ENCODE results near the gene CDC42EP3.

The CDC42EP3 gene

GRCh38 chr2:37654932-37655841, 16.3 kb downstream of the CDC42EP3 start:
- H3K4me1 ChIP-seq (ENCODE audit: control insufficient read depth in 1 of 2, insufficient read depth in 2 of 2, low read length in 2 of 2), result peaks cover 17 to 43% of the 10 kb centered on the region in 2 donors
- no peak overlapping the region for H3K4me3 ChIP-seq (ENCODE audit: low read depth in 1 of 2, low read length in 2 of 2)
- peak overlapping the region; percentile 76 for H3K27ac ChIP-seq (ENCODE audit: low read length)
- no peaks in the 10 kb centered on the region for H3K9me3 ChIP-seq (ENCODE audit: control insufficient read depth in 1 of 2, low read length in 2 of 2)
- no peaks in the 10 kb centered on the region for H3K27me3 ChIP-seq (ENCODE audit: low read depth, low read length)
- peaks cover 0 to 6% of the 10 kb centered on the region in 2 donors for H3K36me3 ChIP-seq (ENCODE audit: control insufficient read depth in 1 of 2, insufficient read depth in 2 of 2, low read length in 2 of 2)

- Histone ChIP-seq H3K27me3 (ENCODE audit: low read depth, low read length) (no peaks in the 10 kb centered on the region), H3K9me3 (ENCODE audit: control insufficient read depth in 1 of 2, low read length in 2 of 2) (no peaks in the 10 kb centered on the region), H3K27ac (ENCODE audit: low read length) (peak overlapping the region; percentile 76), H3K4me3 (ENCODE audit: low read depth in 1 of 2, low read length in 2 of 2) (no peak overlapping the region), H3K36me3 (ENCODE audit: control insufficient read depth in 1 of 2, insufficient read depth in 2 of 2, low read length in 2 of 2) (peaks cover 0 to 6% of the 10 kb centered on the region in 2 donors), H3K4me1 (ENCODE audit: control insufficient read depth in 1 of 2, insufficient read depth in 2 of 2, low read length in 2 of 2) (peaks cover 10 to 45% of the 10 kb centered on the region in 2 donors)
Measured at GRCh38 chr2:37654419-37654818, 17.0 kb downstream of the CDC42EP3 start.

- peaks cover 0 to 6% of the 10 kb centered on the region in 2 donors for H3K36me3 ChIP-seq (ENCODE audit: control insufficient read depth in 1 of 2, insufficient read depth in 2 of 2, low read length in 2 of 2)
- no peaks in the 10 kb centered on the region for H3K9me3 ChIP-seq (ENCODE audit: control insufficient read depth in 1 of 2, low read length in 2 of 2)
- peaks cover 9 to 44% of the 10 kb centered on the region in 2 donors for H3K4me1 ChIP-seq (ENCODE audit: control insufficient read depth in 1 of 2, insufficient read depth in 2 of 2, low read length in 2 of 2)
- peak overlapping the region; percentile 84 for H3K27ac ChIP-seq (ENCODE audit: low read length)
- H3K4me3 ChIP-seq (ENCODE audit: low read depth in 1 of 2, low read length in 2 of 2), result no peak overlapping the region
- no peaks in the 10 kb centered on the region for H3K27me3 ChIP-seq (ENCODE audit: low read depth, low read length)
Measured at GRCh38 chr2:37653805-37654378, 17.6 kb downstream of the CDC42EP3 start.

GRCh38 chr2:37653093-37653492, 18.3 kb downstream of the CDC42EP3 start:
- Histone ChIP-seq H3K27ac (ENCODE audit: low read length) (peak overlapping the region; percentile 84), H3K36me3 (ENCODE audit: control insufficient read depth in 1 of 2, insufficient read depth in 2 of 2, low read length in 2 of 2) (peaks cover 0 to 6% of the 10 kb centered on the region in 2 donors), H3K4me1 (ENCODE audit: control insufficient read depth in 1 of 2, insufficient read depth in 2 of 2, low read length in 2 of 2) (peaks cover 10 to 39% of the 10 kb centered on the region in 2 donors), H3K9me3 (ENCODE audit: control insufficient read depth in 1 of 2, low read length in 2 of 2) (no peaks in the 10 kb centered on the region), H3K4me3 (ENCODE audit: low read depth in 1 of 2, low read length in 2 of 2) (no peak overlapping the region), H3K27me3 (ENCODE audit: low read depth, low read length) (no peaks in the 10 kb centered on the region)

- Histone ChIP-seq H3K4me3 (ENCODE audit: low read depth in 1 of 2, low read length in 2 of 2) (no peak overlapping the region), H3K4me1 (ENCODE audit: control insufficient read depth in 1 of 2, insufficient read depth in 2 of 2, low read length in 2 of 2) (peaks cover 14 to 44% of the 10 kb centered on the region in 2 donors), H3K27ac (ENCODE audit: low read length) (no peak overlapping the region), H3K36me3 (ENCODE audit: control insufficient read depth in 1 of 2, insufficient read depth in 2 of 2, low read length in 2 of 2) (peaks cover 0 to 6% of the 10 kb centered on the region in 2 donors), H3K27me3 (ENCODE audit: low read depth, low read length) (no peaks in the 10 kb centered on the region), H3K9me3 (ENCODE audit: control insufficient read depth in 1 of 2, low read length in 2 of 2) (no peaks in the 10 kb centered on the region)
Measured at GRCh38 chr2:37652199-37652640, 19.2 kb downstream of the CDC42EP3 start.

- no peaks in the 10 kb centered on the region for H3K27me3 ChIP-seq (ENCODE audit: low read depth, low read length)
- H3K36me3 ChIP-seq (ENCODE audit: control insufficient read depth in 1 of 2, insufficient read depth in 2 of 2, low read length in 2 of 2), result peaks cover 0 to 13% of the 10 kb centered on the region in 2 donors
- H3K9me3 ChIP-seq (ENCODE audit: control insufficient read depth in 1 of 2, low read length in 2 of 2), result no peaks in the 10 kb centered on the region
- no peak overlapping the region for H3K4me3 ChIP-seq (ENCODE audit: low read depth in 1 of 2, low read length in 2 of 2)
- peaks cover 14 to 44% of the 10 kb centered on the region in 2 donors for H3K4me1 ChIP-seq (ENCODE audit: control insufficient read depth in 1 of 2, insufficient read depth in 2 of 2, low read length in 2 of 2)
- H3K27ac ChIP-seq (ENCODE audit: low read length), result no peak overlapping the region
Measured at GRCh38 chr2:37650548-37651093, 20.8 kb downstream of the CDC42EP3 start.

- no peak overlapping the region for H3K4me3 ChIP-seq (ENCODE audit: low read depth in 1 of 2, low read length in 2 of 2)
- no peaks in the 10 kb centered on the region for H3K27me3 ChIP-seq (ENCODE audit: low read depth, low read length)
- no peaks in the 10 kb centered on the region for H3K9me3 ChIP-seq (ENCODE audit: control insufficient read depth in 1 of 2, low read length in 2 of 2)
- no peak overlapping the region for H3K27ac ChIP-seq (ENCODE audit: low read length)
- peaks cover 0 to 17% of the 10 kb centered on the region in 2 donors for H3K36me3 ChIP-seq (ENCODE audit: control insufficient read depth in 1 of 2, insufficient read depth in 2 of 2, low read length in 2 of 2)
- H3K4me1 ChIP-seq (ENCODE audit: control insufficient read depth in 1 of 2, insufficient read depth in 2 of 2, low read length in 2 of 2), result peaks cover 14 to 34% of the 10 kb centered on the region in 2 donors
Measured at GRCh38 chr2:37649518-37649917, 21.9 kb downstream of the CDC42EP3 start.

GRCh38 chr2:37648331-37649011, 23.0 kb downstream of the CDC42EP3 start:
- no peaks in the 10 kb centered on the region for H3K27me3 ChIP-seq (ENCODE audit: low read depth, low read length)
- peak overlapping the region in 1 of 2 donors; percentile 9 for H3K4me3 ChIP-seq (ENCODE audit: low read depth in 1 of 2, low read length in 2 of 2)
- peaks cover 0 to 22% of the 10 kb centered on the region in 2 donors for H3K36me3 ChIP-seq (ENCODE audit: control insufficient read depth in 1 of 2, insufficient read depth in 2 of 2, low read length in 2 of 2)
- H3K4me1 ChIP-seq (ENCODE audit: control insufficient read depth in 1 of 2, insufficient read depth in 2 of 2, low read length in 2 of 2), result peaks cover 5 to 40% of the 10 kb centered on the region in 2 donors
- no peaks in the 10 kb centered on the region for H3K9me3 ChIP-seq (ENCODE audit: control insufficient read depth in 1 of 2, low read length in 2 of 2)
- H3K27ac ChIP-seq (ENCODE audit: low read length), result peak overlapping the region; percentile 8

GRCh38 chr2:37647971-37648330, 23.5 kb downstream of the CDC42EP3 start:
- Histone ChIP-seq H3K4me1 (ENCODE audit: control insufficient read depth in 1 of 2, insufficient read depth in 2 of 2, low read length in 2 of 2) (peaks cover 5 to 44% of the 10 kb centered on the region in 2 donors), H3K27me3 (ENCODE audit: low read depth, low read length) (no peaks in the 10 kb centered on the region), H3K4me3 (ENCODE audit: low read depth in 1 of 2, low read length in 2 of 2) (no peak overlapping the region), H3K9me3 (ENCODE audit: control insufficient read depth in 1 of 2, low read length in 2 of 2) (no peaks in the 10 kb centered on the region), H3K36me3 (ENCODE audit: control insufficient read depth in 1 of 2, insufficient read depth in 2 of 2, low read length in 2 of 2) (peaks cover 0 to 22% of the 10 kb centered on the region in 2 donors), H3K27ac (ENCODE audit: low read length) (peak overlapping the region; percentile 8)

GRCh38 chr2:37645836-37646235, 25.6 kb downstream of the CDC42EP3 start:
- peaks cover 5 to 48% of the 10 kb centered on the region in 2 donors for H3K4me1 ChIP-seq (ENCODE audit: control insufficient read depth in 1 of 2, insufficient read depth in 2 of 2, low read length in 2 of 2)
- H3K27me3 ChIP-seq (ENCODE audit: low read depth, low read length), result no peaks in the 10 kb centered on the region
- peaks cover 0 to 22% of the 10 kb centered on the region in 2 donors for H3K36me3 ChIP-seq (ENCODE audit: control insufficient read depth in 1 of 2, insufficient read depth in 2 of 2, low read length in 2 of 2)
- no peaks in the 10 kb centered on the region for H3K9me3 ChIP-seq (ENCODE audit: control insufficient read depth in 1 of 2, low read length in 2 of 2)
- no peak overlapping the region for H3K27ac ChIP-seq (ENCODE audit: low read length)
- no peak overlapping the region for H3K4me3 ChIP-seq (ENCODE audit: low read depth in 1 of 2, low read length in 2 of 2)

- Histone ChIP-seq H3K9me3 (ENCODE audit: control insufficient read depth in 1 of 2, low read length in 2 of 2) (no peaks in the 10 kb centered on the region), H3K27me3 (ENCODE audit: low read depth, low read length) (no peaks in the 10 kb centered on the region), H3K4me1 (ENCODE audit: control insufficient read depth in 1 of 2, insufficient read depth in 2 of 2, low read length in 2 of 2) (peaks cover 5 to 43% of the 10 kb centered on the region in 2 donors), H3K36me3 (ENCODE audit: control insufficient read depth in 1 of 2, insufficient read depth in 2 of 2, low read length in 2 of 2) (peaks cover 0 to 22% of the 10 kb centered on the region in 2 donors), H3K27ac (ENCODE audit: low read length) (no peak overlapping the region), H3K4me3 (ENCODE audit: low read depth in 1 of 2, low read length in 2 of 2) (no peak overlapping the region)
Measured at GRCh38 chr2:37645362-37645761, 26.1 kb downstream of the CDC42EP3 start.
